Measurements from ENCODE around the gene TSC2.

TSC2 gene

GRCh38 chr16:2070576-2071453 lies 23.0 kb downstream of the TSC2 start:
- DNase-seq (ENCODE audit: low spot score): no peak

- DNase-seq (ENCODE audit: low spot score): no peak
Observed at GRCh38 chr16:2071454-2072202, 23.8 kb downstream of the TSC2 start.

GRCh38 chr16:2072926-2073325 lies 25.1 kb downstream of the TSC2 start:
- no peak for DNase-seq (ENCODE audit: low spot score)

- no peak for DNase-seq (ENCODE audit: low spot score)
Observed at GRCh38 chr16:2074071-2074470, 26.3 kb downstream of the TSC2 start.

GRCh38 chr16:2075631-2076030 lies 27.8 kb downstream of the TSC2 start:
- no peak for DNase-seq (ENCODE audit: low spot score)

GRCh38 chr16:2076072-2076865 lies 28.5 kb downstream of the TSC2 start:
- no peak for DNase-seq (ENCODE audit: low spot score)

- no peak for DNase-seq (ENCODE audit: low spot score)
Observed at GRCh38 chr16:2077016-2077415, 29.2 kb downstream of the TSC2 start.

GRCh38 chr16:2077696-2078095 lies 29.9 kb downstream of the TSC2 start:
- no peak for DNase-seq (ENCODE audit: low spot score)

- no peak for DNase-seq (ENCODE audit: low spot score)
Observed at GRCh38 chr16:2078096-2078495, 30.3 kb downstream of the TSC2 start.

GRCh38 chr16:2078691-2079090 lies 30.9 kb downstream of the TSC2 start:
- no peak for DNase-seq (ENCODE audit: low spot score)

- DNase-seq (ENCODE audit: low spot score): no peak
Observed at GRCh38 chr16:2079311-2079800, 31.6 kb downstream of the TSC2 start.

- DNase-seq (ENCODE audit: low spot score): no peak
Observed at GRCh38 chr16:2079991-2080390, 32.2 kb downstream of the TSC2 start.

GRCh38 chr16:2081201-2082084 lies 33.7 kb downstream of the TSC2 start:
- DNase-seq (ENCODE audit: low spot score): no peak

- no peak for DNase-seq (ENCODE audit: low spot score)
Observed at GRCh38 chr16:2082171-2082982, 34.6 kb downstream of the TSC2 start.

- DNase-seq (ENCODE audit: low spot score): no peak
Observed at GRCh38 chr16:2082983-2083364, 35.2 kb downstream of the TSC2 start.

- no peak for DNase-seq (ENCODE audit: low spot score)
Observed at GRCh38 chr16:2083409-2083808, 35.6 kb downstream of the TSC2 start.

- no peak for DNase-seq (ENCODE audit: low spot score)
Observed at GRCh38 chr16:2083876-2084780, 36.3 kb downstream of the TSC2 start.

GRCh38 chr16:2084895-2085625 lies 37.3 kb downstream of the TSC2 start:
- DNase-seq (ENCODE audit: low spot score): no peak

GRCh38 chr16:2085669-2086068 lies 37.9 kb downstream of the TSC2 start:
- no peak for DNase-seq (ENCODE audit: low spot score)
